OCI-LY7 (cell line): ENCODE measurements around the gene SURF1. TPM values are rescaled to one million over a fixed set of nuclear protein-coding genes. Genes with fewer than 3 reads are reported as not detected.
"Not testable (repeated sequence)": the region's sequence is repeated elsewhere in the genome, so short reads cannot be mapped to it uniquely, and the experiment has no call there.

ENCODE experiments used
- BruUV-seq: library from RNA; stranded (reverse); fragments of 400-500 nt; replicated peaks from 2 replicates; lab custom pipeline; 2021; lab: Mats Ljungman, UMichigan
- CTCF ChIA-PET: fragments of 300-600 bp; sonication (Branson Sonifier 250); formaldehyde crosslinking; loops from one replicate; lab custom pipeline; 2022; ENCODE audit warnings: antibody characterized with exemption; ENCODE audit not compliant: unreplicated experiment; lab: Charles Lee
- POLR2A ChIA-PET: fragments of 300-600 bp; sonication (Branson Sonifier 250); formaldehyde crosslinking; loops from one replicate; lab custom pipeline; 2022; ENCODE audit warnings: antibody characterized with exemption; lab: Charles Lee
- DNase-seq: peaks from one replicate; pipeline ENCODE4 v3.0.0-alpha.2; 2015; ENCODE audit warnings: low spot score
- H2AFZ ChIP-seq: fragments of 200-600 bp; sonication (generic), shearing (Covaris generic); 2 replicates; pipeline ENCODE4 v1.6.1; 2014; ENCODE audit warnings: mild to moderate bottlenecking, antibody characterized with exemption, low read length, moderate library complexity
- H3K27ac ChIP-seq: fragments of 200-600 bp; sonication (generic); 2 replicates; pipeline ENCODE4 v1.5.1; 2014; ENCODE audit warnings: mixed run types, low read depth, mild to moderate bottlenecking, moderate library complexity, low read length, inconsistent platforms; ENCODE audit not compliant: poor library complexity, severe bottlenecking
- H3K36me3 ChIP-seq: fragments of 200-600 bp; sonication (generic); 2 replicates; pipeline ENCODE4 v1.6.1; 2014; ENCODE audit warnings: mild to moderate bottlenecking, antibody characterized with exemption, low read length, moderate library complexity, mixed read lengths; ENCODE audit not compliant: insufficient read depth
- H3K4me1 ChIP-seq: fragments of 200-600 bp; sonication (generic); 2 replicates; pipeline ENCODE4 v1.5.1; 2014; ENCODE audit warnings: mild to moderate bottlenecking, low read length; ENCODE audit not compliant: insufficient read depth, poor library complexity, severe bottlenecking
- H3K4me2 ChIP-seq: fragments of 200-600 bp; sonication (generic); 2 replicates; pipeline ENCODE4 v1.6.1; 2014; ENCODE audit warnings: mild to moderate bottlenecking, low read length
- H3K4me3 ChIP-seq: fragments of 200-600 bp; sonication (generic); 2 replicates; pipeline ENCODE4 v1.5.1; 2014; ENCODE audit warnings: mild to moderate bottlenecking, low read depth, low read length; ENCODE audit not compliant: poor library complexity, severe bottlenecking
- H3K79me2 ChIP-seq: fragments of 200-600 bp; sonication (generic); 2 replicates; pipeline ENCODE4 v1.6.1; 2016; ENCODE audit warnings: low read depth, mild to moderate bottlenecking, low read length, moderate library complexity, mixed read lengths; ENCODE audit not compliant: insufficient read depth
- H3K9me2 ChIP-seq: fragments of 200-600 bp; sonication (generic); 2 replicates; pipeline ENCODE4 v1.6.1; 2016; ENCODE audit warnings: mild to moderate bottlenecking, low read length, mixed read lengths; ENCODE audit not compliant: insufficient read depth
- H3K9me3 ChIP-seq: fragments of 200-600 bp; sonication (generic); 2 replicates; pipeline ENCODE4 v1.6.1; 2014; ENCODE audit warnings: mild to moderate bottlenecking, mixed run types, low read length, mixed read lengths
- H4K20me1 ChIP-seq: fragments of 200-600 bp; sonication (generic); 2 replicates; pipeline ENCODE4 v1.6.1; 2014; ENCODE audit warnings: mild to moderate bottlenecking, antibody characterized with exemption, low read length, moderate library complexity, mixed read lengths; ENCODE audit not compliant: insufficient read depth
- EZH2phosphoT487 ChIP-seq: fragments of 200-600 bp; sonication (generic); IDR thresholded peaks from 2 replicates; pipeline ENCODE4 v1.6.1; 2018; ENCODE audit warnings: low read depth, borderline replicate concordance, mild to moderate bottlenecking, mixed run types, antibody characterized with exemption, low read length, moderate library complexity, mixed read lengths
- intact Hi-C: fragments of 100-400 bp; cut with micrococcal nuclease; formaldehyde crosslinking; loops from one replicate; pipeline ENCODE4 v1.10.0; 2022; ENCODE audit not compliant: unreplicated experiment
- total RNA-seq, 2 experiments: library from RNA; depleted of rRNA in 1 of 2; stranded (reverse); fragments of >200 nt in 1 of 2; shearing (Covaris generic) in 1 of 2; gene quantifications; 2 replicates each; pipeline ENCODE4 v1.2.3, GENCODE V29; 2014 to 2022
- TF ChIP-seq, protein P1 (sequence below): fragments of 200-600 bp; sonication (generic); conservative IDR thresholded peaks from 2 replicates; pipeline ENCODE4 v1.5.1; 2014; ENCODE audit warnings: mild to moderate bottlenecking, antibody characterized with exemption, low read length, moderate library complexity, mixed read lengths

SURF1 gene
- total RNA-seq, 2 experiments from 2014 or later = 22.9 to 38.9 TPM

DNA sequence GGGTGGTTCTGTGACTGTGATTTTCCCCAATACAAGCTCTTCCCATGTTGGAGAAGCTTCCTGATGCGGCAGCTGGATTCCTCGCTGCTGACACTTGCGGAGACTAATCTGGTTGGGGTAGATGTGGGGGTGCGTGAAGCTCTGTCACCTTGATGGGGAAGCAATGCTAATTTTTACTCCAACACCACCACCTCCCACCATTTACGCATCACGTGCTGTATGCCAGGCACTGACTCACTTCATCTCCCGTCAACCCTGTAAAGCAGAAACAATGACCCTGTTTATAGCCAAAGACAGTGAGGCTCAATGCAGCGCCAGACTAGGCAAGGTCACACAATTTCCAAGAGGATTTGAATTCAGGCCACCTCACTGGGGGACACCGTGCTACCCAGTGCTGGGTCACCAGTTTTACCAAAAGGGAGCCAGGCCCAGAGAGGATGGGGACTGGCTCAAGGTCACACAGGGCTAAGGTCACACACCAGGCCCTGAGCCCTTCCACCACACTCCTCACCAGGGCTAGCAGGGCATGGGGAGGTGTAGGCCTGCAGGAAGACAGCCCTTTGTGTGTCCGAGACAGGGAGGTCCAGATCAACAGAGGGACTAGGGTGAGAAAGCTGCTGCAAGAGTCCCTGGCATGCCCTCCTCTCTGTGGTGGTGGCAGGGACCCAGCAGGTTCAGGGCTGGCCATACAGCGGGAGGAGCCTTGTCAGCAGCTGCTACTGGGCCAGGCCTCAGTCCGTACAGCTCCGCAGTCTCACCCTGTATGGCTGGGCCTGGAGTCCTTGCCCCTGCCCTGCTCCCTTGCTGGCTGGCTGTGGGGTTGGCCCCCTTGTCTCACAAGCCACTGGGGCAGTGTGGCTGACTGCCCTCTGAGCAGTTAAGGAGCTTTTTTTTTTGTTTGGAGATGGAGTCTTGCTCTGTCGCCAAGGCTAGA, 23.1 kb upstream of the SURF1 start:
- H3K9me2 ChIP-seq = no peaks in the 10 kb centered on the region
- CTCF ChIA-PET = no interaction called here
- H3K4me2 ChIP-seq = no peak overlapping the region
- H3K4me1 ChIP-seq = peaks cover 10% of the 10 kb centered on the region
- no peaks in the 10 kb centered on the region for H3K36me3 ChIP-seq
- no peak for DNase-seq
- intact Hi-C loops = no loop called here
- BruUV-seq = no TSS peak
- peaks cover 7% of the 10 kb centered on the region for H4K20me1 ChIP-seq
- no peak overlapping the region for H2AFZ ChIP-seq
- H3K4me3 ChIP-seq = no peak overlapping the region
- POLR2A ChIA-PET = interaction anchor here (1.3 kb wide), 1 partner anchor 14 kb away, joined by 3 read pairs; no protein-coding TSS in a partner anchor
- no peak overlapping the region for H3K27ac ChIP-seq
- H3K9me3 ChIP-seq = 0 out of 2 replicates have a peak, but pooled peaks cover 7% of the 10 kb centered on the region
- H3K79me2 ChIP-seq = peaks cover 14% of the 10 kb centered on the region
- TF ChIP-seq EZH2phosphoT487 = no peak
- TF ChIP-seq, protein P1, sequence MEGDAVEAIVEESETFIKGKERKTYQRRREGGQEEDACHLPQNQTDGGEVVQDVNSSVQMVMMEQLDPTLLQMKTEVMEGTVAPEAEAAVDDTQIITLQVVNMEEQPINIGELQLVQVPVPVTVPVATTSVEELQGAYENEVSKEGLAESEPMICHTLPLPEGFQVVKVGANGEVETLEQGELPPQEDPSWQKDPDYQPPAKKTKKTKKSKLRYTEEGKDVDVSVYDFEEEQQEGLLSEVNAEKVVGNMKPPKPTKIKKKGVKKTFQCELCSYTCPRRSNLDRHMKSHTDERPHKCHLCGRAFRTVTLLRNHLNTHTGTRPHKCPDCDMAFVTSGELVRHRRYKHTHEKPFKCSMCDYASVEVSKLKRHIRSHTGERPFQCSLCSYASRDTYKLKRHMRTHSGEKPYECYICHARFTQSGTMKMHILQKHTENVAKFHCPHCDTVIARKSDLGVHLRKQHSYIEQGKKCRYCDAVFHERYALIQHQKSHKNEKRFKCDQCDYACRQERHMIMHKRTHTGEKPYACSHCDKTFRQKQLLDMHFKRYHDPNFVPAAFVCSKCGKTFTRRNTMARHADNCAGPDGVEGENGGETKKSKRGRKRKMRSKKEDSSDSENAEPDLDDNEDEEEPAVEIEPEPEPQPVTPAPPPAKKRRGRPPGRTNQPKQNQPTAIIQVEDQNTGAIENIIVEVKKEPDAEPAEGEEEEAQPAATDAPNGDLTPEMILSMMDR = no peak

DNA sequence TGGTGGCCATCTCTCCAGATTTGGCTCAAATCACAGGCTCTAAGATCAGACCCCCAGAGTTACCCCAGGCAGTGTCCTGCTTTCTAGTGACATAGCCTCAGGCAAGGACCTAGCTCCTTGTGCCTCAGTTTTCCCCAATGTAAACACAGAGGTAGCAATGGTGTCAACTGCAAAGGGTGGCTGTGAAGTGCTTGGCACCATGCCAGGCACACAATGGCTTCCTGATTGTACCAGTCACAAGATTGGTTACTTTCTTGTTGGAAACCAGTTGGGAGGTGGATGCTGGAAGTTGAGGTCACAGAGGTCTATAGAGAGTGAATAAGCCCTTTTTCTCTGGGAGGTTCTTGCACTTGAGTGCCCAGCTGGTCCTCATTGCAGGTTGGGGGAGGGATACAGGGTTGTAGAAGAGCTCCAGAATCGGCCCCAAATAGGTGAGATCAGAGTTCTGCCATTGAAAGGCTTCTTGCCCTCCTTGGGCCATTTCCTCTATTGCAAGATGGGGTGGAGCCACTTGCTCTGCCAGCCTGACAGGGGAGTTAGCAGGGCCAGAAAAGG, 22.2 kb upstream of the SURF1 start:
- Histone ChIP-seq H3K79me2 (peaks cover 23% of the 10 kb centered on the region), H3K36me3 (peaks cover 4% of the 10 kb centered on the region; the same call in 1 of the 2 replicates), H3K9me3 (0 out of 2 replicates have a peak, but pooled peaks cover 7% of the 10 kb centered on the region), H3K4me3 (no peak overlapping the region), H3K27ac (no peak overlapping the region), H4K20me1 (peaks cover 7% of the 10 kb centered on the region), H2AFZ (no peak overlapping the region), H3K4me2 (no peak overlapping the region), H3K4me1 (peaks cover 10% of the 10 kb centered on the region), H3K9me2 (no peaks in the 10 kb centered on the region)
- no peak for TF ChIP-seq EZH2phosphoT487
- ChIA-PET POLR2A (interaction anchor here (1.3 kb wide), 1 partner anchor 13 kb away, joined by 3 read pairs; no protein-coding TSS in a partner anchor), CTCF (no interaction called here)
- intact Hi-C loops = no loop called here
- no TSS peak for BruUV-seq
- no peak for DNase-seq

DNA sequence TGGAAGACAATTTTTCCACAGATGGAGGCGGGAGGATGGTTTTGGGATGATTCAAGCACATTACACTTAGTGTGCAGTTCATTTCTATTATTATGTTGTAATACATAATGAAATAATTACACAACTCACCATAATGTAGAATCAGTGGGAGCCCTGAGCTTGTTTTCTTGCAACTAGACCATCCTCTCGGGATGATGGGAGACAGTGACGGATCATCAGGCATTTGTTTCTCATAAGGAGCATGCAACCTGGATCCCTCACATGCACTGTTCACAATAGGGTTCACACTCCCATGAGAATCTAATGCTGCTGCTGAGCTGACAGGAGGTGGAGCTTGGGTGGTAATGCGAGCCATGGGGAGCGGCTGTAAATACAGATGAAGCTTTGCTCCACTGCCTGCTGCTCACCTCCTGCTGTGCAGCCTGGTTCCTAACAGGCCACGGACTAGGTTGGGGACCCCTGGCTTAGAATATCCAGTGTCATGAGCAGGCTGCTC, 21.5 kb upstream of the SURF1 start:
- intact Hi-C loops = no loop called here
- Histone ChIP-seq H3K9me2 (no peaks in the 10 kb centered on the region), H3K9me3 (0 out of 2 replicates have a peak, but pooled peaks cover 2% of the 10 kb centered on the region), H3K79me2 (peaks cover 31% of the 10 kb centered on the region), H4K20me1 (peaks cover 7% of the 10 kb centered on the region), H3K27ac (no peak overlapping the region), H3K4me3 (no peak overlapping the region), H3K4me2 (no peak overlapping the region), H3K4me1 (peaks cover 10% of the 10 kb centered on the region), H3K36me3 (peaks cover 9% of the 10 kb centered on the region), H2AFZ (no peak overlapping the region)
- TF ChIP-seq, protein P1 = no peak
- TF ChIP-seq EZH2phosphoT487 = no peak
- no TSS peak for BruUV-seq
- ChIA-PET POLR2A (interaction anchor here (1.0 to 1.3 kb wide), 2 partner anchors 13 to 101 kb away, joined by 3 read pairs; partner anchors contain the start of gene SLC2A6), CTCF (no interaction called here)
- no peak for DNase-seq

DNA sequence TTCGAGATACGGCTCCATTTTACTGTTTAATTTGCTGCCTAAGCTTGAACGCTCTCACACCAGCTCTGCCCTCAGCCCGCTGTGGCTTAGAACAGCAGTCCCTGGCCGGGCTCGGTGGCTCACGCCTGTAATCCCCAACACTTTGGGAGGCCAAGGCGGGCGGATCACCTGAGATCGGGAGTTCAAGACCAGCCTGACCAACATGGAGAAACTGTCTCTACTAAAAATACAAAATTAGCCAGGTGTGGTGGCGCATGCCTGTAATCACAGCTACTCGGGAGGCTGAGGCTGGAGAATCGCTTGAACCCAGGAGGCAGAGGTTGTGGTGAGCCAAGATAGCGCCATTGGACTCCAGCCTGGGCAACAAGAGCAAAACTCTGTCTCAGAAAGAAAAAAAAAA, 21.0 kb upstream of the SURF1 start:
- intact Hi-C loops, H2AFZ ChIP-seq, H3K4me3 ChIP-seq, H4K20me1 ChIP-seq, BruUV-seq, H3K9me2 ChIP-seq, H3K9me3 ChIP-seq, CTCF ChIA-PET, H3K4me2 ChIP-seq, DNase-seq, H3K27ac ChIP-seq: not testable (repeated sequence)
- H3K79me2 ChIP-seq = peaks cover 35% of the 10 kb centered on the region
- H3K4me1 ChIP-seq = peaks cover 14% of the 10 kb centered on the region
- POLR2A ChIA-PET = interaction anchor here (1.0 kb wide), 1 partner anchor 101 kb away, joined by 3 read pairs; the partner anchor contains the start of gene SLC2A6
- H3K36me3 ChIP-seq = peaks cover 14% of the 10 kb centered on the region
